HepG2 (cell line): ENCODE measurements around the gene VAMP5.

Source experiments
- ATF7 ChIP-seq, 2 experiments: fragments of 450-650 bp in 1 of 2; sonication (generic) in 1 of 2; formaldehyde crosslinking in 1 of 2; IDR thresholded peaks; 2 replicates each; pipeline versions ENCODE4 v1.4.0 to v1.6.1; 2016 to 2020; ENCODE audit warnings: antibody characterized with exemption in 1 of 2, mild to moderate bottlenecking in 1 of 2, missing genetic modification reagents in 1 of 2
- JUN ChIP-seq: sonication (generic); formaldehyde crosslinking; IDR thresholded peaks from 2 replicates; pipeline ENCODE4 v1.4.0; 2020; ENCODE audit warnings: mild to moderate bottlenecking, missing genetic modification reagents
- POLR2A ChIP-seq, 2 experiments: IDR thresholded peaks; 2 replicates each; pipeline ENCODE4 v1.6.1; 2011; ENCODE audit warnings: low read depth in 2 of 2, low read length in 2 of 2, mild to moderate bottlenecking in 1 of 2, moderate library complexity in 1 of 2; ENCODE audit not compliant: insufficient read depth in 1 of 2
- RARG ChIP-seq: sonication (generic); formaldehyde crosslinking; IDR thresholded peaks from 2 replicates; pipeline ENCODE4 v1.4.0; 2020; ENCODE audit warnings: low read depth, mild to moderate bottlenecking, missing genetic modification reagents
- SAP130 ChIP-seq: IDR thresholded peaks from 2 replicates; pipeline ENCODE4 v1.6.1; 2016; ENCODE audit warnings: low read depth
- SP1 ChIP-seq, 2 experiments: fragments of 450-650 bp in 1 of 2; sonication (generic) in 1 of 2; formaldehyde crosslinking in 1 of 2; IDR thresholded peaks; 2 replicates each; pipeline versions ENCODE4 v1.4.0 to v1.6.1; 2016 to 2020; ENCODE audit warnings: missing genetic modification reagents in 1 of 2

DNA sequence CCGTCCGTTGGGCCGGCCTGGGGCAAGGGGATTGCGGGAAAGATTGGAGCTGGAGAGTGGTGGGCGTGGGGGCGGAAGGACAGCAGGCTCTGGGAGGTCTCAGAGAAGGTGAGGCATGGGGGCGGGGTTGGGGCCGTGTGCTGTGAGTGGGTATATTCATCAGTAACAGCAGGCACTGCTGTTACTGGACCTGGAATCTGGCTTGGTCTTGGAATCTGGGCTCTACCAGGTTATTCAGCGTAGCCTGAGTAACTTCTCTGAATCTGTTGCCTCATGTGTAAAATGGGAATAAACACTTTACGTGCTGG is 11.7 kb downstream of the VAMP5 start:
- TF ChIP-seq RARG: no peak
- no peak for TF ChIP-seq POLR2A (IDR thresholded peaks at IDR 0.05; ENCODE audit: insufficient read depth in 1 of 2, low read depth in 2 of 2, low read length in 2 of 2)
- TF ChIP-seq SP1 (IDR thresholded peaks at IDR 0.05): no peak
- TF ChIP-seq SP1 (CRISPR knock-in tag; IDR thresholded peaks at IDR 0.05): no peak
- TF ChIP-seq JUN (CRISPR knock-in tag): no peak
- TF ChIP-seq SAP130 (CRISPR knock-in tag): no peak
- no peak for TF ChIP-seq ATF7 (IDR thresholded peaks at IDR 0.05)
- peak; percentile 10; the same call in 1 of the 2 replicates for TF ChIP-seq ATF7 (CRISPR knock-in tag; IDR thresholded peaks at IDR 0.05)
